Transverse colon (tissue), 3 donors: ENCODE measurements around the gene PIK3R5.

Experiments
- EP300 ChIP-seq: sonication (generic); formaldehyde crosslinking; IDR thresholded peaks from one replicate; pipeline ENCODE4 v1.6.1; 2017; ENCODE audit warnings: antibody characterized with exemption, low read depth
- POLR2A ChIP-seq: fragments of 450-650 bp; IDR thresholded peaks from one replicate; pipeline ENCODE4 v1.6.1; 2016; ENCODE audit warnings: antibody characterized with exemption, mild to moderate bottlenecking, moderate library complexity
- TF ChIP-seq, protein P1 (sequence below), 5 experiments: fragments of 200-600 bp in 3 of 5; fragments of 450-650 bp in 2 of 5; sonication (generic) in 3 of 5; IDR thresholded peaks; 1 replicate in 2 of 5; 2 replicates in 3 of 5; pipeline ENCODE4 v1.5.1; 2016 to 2017; ENCODE audit warnings: antibody characterized with exemption in 5 of 5, inconsistent platforms in 3 of 5, mild to moderate bottlenecking in 2 of 5, moderate library complexity in 1 of 5

DNA sequence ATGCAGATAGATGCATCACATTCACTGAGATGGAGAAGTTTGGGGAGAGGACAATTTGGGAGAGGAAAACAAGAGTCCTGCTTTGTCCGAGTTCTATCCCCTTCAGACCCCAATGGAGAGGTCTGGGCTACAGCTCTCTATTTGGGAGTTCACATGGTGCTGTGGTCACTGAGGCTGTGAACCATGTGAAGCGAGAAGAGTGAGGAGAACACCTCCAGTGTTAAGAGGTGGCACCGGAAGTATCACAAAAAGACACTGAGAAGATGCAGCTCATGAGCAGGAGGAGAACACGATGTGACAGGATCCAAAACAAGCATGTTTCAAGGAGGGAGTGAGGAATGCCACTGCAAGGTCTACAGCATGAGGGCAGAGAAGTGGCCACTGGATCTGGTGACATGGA is 39.7 kb downstream of the PIK3R5 start:
- TF ChIP-seq, protein P1, sequence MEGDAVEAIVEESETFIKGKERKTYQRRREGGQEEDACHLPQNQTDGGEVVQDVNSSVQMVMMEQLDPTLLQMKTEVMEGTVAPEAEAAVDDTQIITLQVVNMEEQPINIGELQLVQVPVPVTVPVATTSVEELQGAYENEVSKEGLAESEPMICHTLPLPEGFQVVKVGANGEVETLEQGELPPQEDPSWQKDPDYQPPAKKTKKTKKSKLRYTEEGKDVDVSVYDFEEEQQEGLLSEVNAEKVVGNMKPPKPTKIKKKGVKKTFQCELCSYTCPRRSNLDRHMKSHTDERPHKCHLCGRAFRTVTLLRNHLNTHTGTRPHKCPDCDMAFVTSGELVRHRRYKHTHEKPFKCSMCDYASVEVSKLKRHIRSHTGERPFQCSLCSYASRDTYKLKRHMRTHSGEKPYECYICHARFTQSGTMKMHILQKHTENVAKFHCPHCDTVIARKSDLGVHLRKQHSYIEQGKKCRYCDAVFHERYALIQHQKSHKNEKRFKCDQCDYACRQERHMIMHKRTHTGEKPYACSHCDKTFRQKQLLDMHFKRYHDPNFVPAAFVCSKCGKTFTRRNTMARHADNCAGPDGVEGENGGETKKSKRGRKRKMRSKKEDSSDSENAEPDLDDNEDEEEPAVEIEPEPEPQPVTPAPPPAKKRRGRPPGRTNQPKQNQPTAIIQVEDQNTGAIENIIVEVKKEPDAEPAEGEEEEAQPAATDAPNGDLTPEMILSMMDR (IDR thresholded peaks at IDR 0.05), result no peak
- no peak for TF ChIP-seq EP300
- TF ChIP-seq POLR2A, result no peak
